HCT116 (cell line): ENCODE data around the gene IFT57. TPM values are rescaled to one million over a fixed set of nuclear protein-coding genes. Genes with fewer than 3 reads are reported as not detected.
A peak's percentile ranks its signal among the peaks of the same experiment; 100 is the strongest.

Source experiments
- ATAC-seq: fragments of 200-7000 bp; cut with Tn5 transposase; 2 replicates; pipeline ENCODE4 v1.9.1; 2020; ENCODE audit warnings: mild to moderate bottlenecking, moderate library complexity
- BruUV-seq: library from RNA; stranded (reverse); fragments of 400-500 nt; replicated peaks from 2 replicates; lab custom pipeline; 2021; lab: Mats Ljungman, UMichigan
- CTCF ChIA-PET: fragments of 300-600 bp; sonication (Branson Sonifier 250); formaldehyde crosslinking; loops from one replicate; lab custom pipeline; 2021; ENCODE audit warnings: antibody characterized with exemption; lab: Charles Lee
- POLR2A ChIA-PET: fragments of 300-600, 350-600 bp; sonication (Branson Sonifier 250); formaldehyde crosslinking; loops from one replicate; lab custom pipeline; 2021; ENCODE audit warnings: antibody characterized with exemption; lab: Charles Lee
- RAD21 ChIA-PET, 2 experiments: fragments of 300-600 bp; sonication (Branson Sonifier 250); formaldehyde crosslinking; loops; one replicate each; lab custom pipeline; 2023; ENCODE audit warnings: low total read pairs in 2 of 2; ENCODE audit not compliant: uncharacterized antibody in 2 of 2, unreplicated experiment in 2 of 2, low non-redundant PET in 1 of 2; lab: Charles Lee
- DNase-seq: peaks from one replicate; pipeline ENCODE4 v3.0.0-alpha.2; 2010; ENCODE audit warnings: low read depth, low spot score
- H2AFZ ChIP-seq: fragments of 200-600 bp; shearing (Covaris generic), sonication (generic); 2 replicates; pipeline ENCODE4 v1.6.1; 2017; ENCODE audit warnings: low read depth, mixed run types, mixed read lengths, antibody characterized with exemption, low read length; ENCODE audit not compliant: poor library complexity, severe bottlenecking
- H3K27ac ChIP-seq: 2 replicates; pipeline ENCODE4 v1.5.1; 2012; ENCODE audit warnings: low read depth, low read length
- H3K27me3 ChIP-seq: fragments of 200-600 bp; sonication (generic); 2 replicates; pipeline ENCODE4 v1.6.1; 2016; ENCODE audit warnings: mixed run types, low read length, mixed read lengths; ENCODE audit not compliant: insufficient read depth
- H3K36me3 ChIP-seq, 2 experiments: fragments of 200-500 bp in 1 of 2; fragments of 200-600 bp in 1 of 2; sonication (Bioruptor generic) in 1 of 2; sonication (generic) in 1 of 2; 2 replicates each; pipeline versions ENCODE4 v1.5.1 to v1.6.1; 2014 to 2016; ENCODE audit warnings: low read length in 2 of 2, inconsistent platforms in 1 of 2, mixed read lengths in 1 of 2, mixed run types in 1 of 2; ENCODE audit not compliant: insufficient read depth in 2 of 2, control insufficient read depth in 1 of 2
- H3K4me1 ChIP-seq, 2 experiments: fragments of 200-600 bp in 1 of 2; sonication (generic) in 1 of 2; 2 replicates each; pipeline versions ENCODE4 v1.5.1 to v1.6.1; 2012 to 2017; ENCODE audit warnings: low read length in 2 of 2, inconsistent platforms in 1 of 2, mild to moderate bottlenecking in 1 of 2, mixed read lengths in 1 of 2, mixed run types in 1 of 2, moderate library complexity in 1 of 2; ENCODE audit not compliant: insufficient read depth in 2 of 2, control insufficient read depth in 1 of 2
- H3K4me2 ChIP-seq: fragments of 200-600 bp; sonication (generic); 2 replicates; pipeline ENCODE4 v1.6.1; 2017; ENCODE audit warnings: mixed run types, low read length, mixed read lengths
- H3K4me3 ChIP-seq, 2 experiments: fragments of 200-600 bp in 1 of 2; sonication (generic) in 1 of 2; replicated peaks in 1 of 2; 2 replicates each; pipeline ENCODE4 v1.5.1; 2011 to 2016; ENCODE audit warnings: low read length in 2 of 2, control low read depth in 1 of 2, low read depth in 1 of 2, mild to moderate bottlenecking in 1 of 2, mixed read lengths in 1 of 2, mixed run types in 1 of 2
- H3K79me2 ChIP-seq: fragments of 200-600 bp; sonication (generic); 2 replicates; pipeline ENCODE4 v1.6.1; 2017; ENCODE audit warnings: mild to moderate bottlenecking, mixed run types, low read length, moderate library complexity, mixed read lengths; ENCODE audit not compliant: insufficient read depth
- H3K9ac ChIP-seq: fragments of 200-600 bp; sonication (generic); 2 replicates; pipeline ENCODE4 v1.6.1; 2016; ENCODE audit warnings: low read length, mixed read lengths
- H3K9me2 ChIP-seq: fragments of 200-600 bp; sonication (generic), shearing (Covaris generic); 2 replicates; pipeline ENCODE4 v1.6.1; 2017; ENCODE audit warnings: mixed run types, mild to moderate bottlenecking, moderate library complexity; ENCODE audit not compliant: insufficient read depth
- H3K9me3 ChIP-seq, 2 experiments: fragments of 200-500 bp in 1 of 2; fragments of 200-600 bp in 1 of 2; sonication (Bioruptor generic) in 1 of 2; sonication (generic) in 1 of 2; 2 replicates each; pipeline ENCODE4 v1.6.1; 2014 to 2017; ENCODE audit warnings: low read length in 2 of 2, mixed read lengths in 2 of 2, inconsistent platforms in 1 of 2, low read depth in 1 of 2, mild to moderate bottlenecking in 1 of 2, mixed run types in 1 of 2, moderate library complexity in 1 of 2; ENCODE audit not compliant: control insufficient read depth in 1 of 2, insufficient read depth in 1 of 2
- H4K20me1 ChIP-seq: fragments of 200-600 bp; sonication (generic), shearing (Covaris generic); 2 replicates; pipeline ENCODE4 v1.6.1; 2017; ENCODE audit warnings: mixed run types, mild to moderate bottlenecking, moderate library complexity; ENCODE audit not compliant: insufficient read depth
- ATF3 ChIP-seq: IDR thresholded peaks from 2 replicates; pipeline ENCODE4 v1.6.1; 2012
- CBX3 ChIP-seq: IDR thresholded peaks from 2 replicates; pipeline ENCODE4 v1.6.1; 2012; ENCODE audit warnings: low read depth
- CEBPB ChIP-seq: IDR thresholded peaks from 2 replicates; pipeline ENCODE4 v1.6.1; 2012; ENCODE audit warnings: low read depth
- CTCF ChIP-seq, 3 experiments: fragments of 200-600 bp in 1 of 3; sonication (generic) in 1 of 3; IDR thresholded peaks in 2 of 3; conservative IDR thresholded peaks in 1 of 3; 2 replicates each; pipeline ENCODE4 v1.5.1; 2012 to 2017; ENCODE audit warnings: low read depth in 2 of 3, low read length in 2 of 3, antibody characterized with exemption in 1 of 3, borderline replicate concordance in 1 of 3, control low read depth in 1 of 3, mild to moderate bottlenecking in 1 of 3, mixed read lengths in 1 of 3, mixed run types in 1 of 3, moderate library complexity in 1 of 3; ENCODE audit not compliant: insufficient read depth in 1 of 3
- EGR1 ChIP-seq: IDR thresholded peaks from 2 replicates; pipeline ENCODE4 v1.6.1; 2012; ENCODE audit warnings: low read depth
- ELF1 ChIP-seq: IDR thresholded peaks from 2 replicates; pipeline ENCODE4 v1.6.1; 2012; ENCODE audit warnings: low read depth, borderline replicate concordance
- FOSL1 ChIP-seq: IDR thresholded peaks from 2 replicates; pipeline ENCODE4 v1.6.1; 2012; ENCODE audit warnings: low read depth
- JUND ChIP-seq: IDR thresholded peaks from 2 replicates; pipeline ENCODE4 v1.6.1; 2012
- MAX ChIP-seq: IDR thresholded peaks from 2 replicates; pipeline ENCODE4 v1.6.1; 2012
- POLR2A ChIP-seq: IDR thresholded peaks from 2 replicates; pipeline ENCODE4 v1.7.0; 2011; ENCODE audit warnings: borderline replicate concordance; ENCODE audit not compliant: insufficient read depth, insufficient read length; ENCODE audit errors: extremely low read depth
- POLR2AphosphoS5 ChIP-seq: IDR thresholded peaks from 2 replicates; pipeline ENCODE4 v1.6.1; 2011; ENCODE audit warnings: mild to moderate bottlenecking, low read depth, low read length, moderate library complexity
- REST ChIP-seq: IDR thresholded peaks from 2 replicates; pipeline ENCODE4 v1.6.1; 2012; ENCODE audit warnings: low read depth
- SIN3A ChIP-seq: IDR thresholded peaks from 2 replicates; pipeline ENCODE4 v1.6.1; 2012; ENCODE audit warnings: low read depth
- SP1 ChIP-seq: IDR thresholded peaks from 2 replicates; pipeline ENCODE4 v1.6.1; 2012; ENCODE audit warnings: low read depth
- SRF ChIP-seq: IDR thresholded peaks from 2 replicates; pipeline ENCODE4 v1.6.1; 2012; ENCODE audit warnings: low read depth
- ZFX ChIP-seq: fragments of 450-650 bp; IDR thresholded peaks from 2 replicates; pipeline ENCODE4 v1.6.1; 2017
- intact Hi-C: fragments of 100-400 bp; cut with micrococcal nuclease; formaldehyde crosslinking; loops from 2 replicates; pipeline ENCODE4 v1.10.0; 2022
- total RNA-seq: library from RNA; stranded (reverse); gene quantifications from one replicate; pipeline ENCODE4 v1.2.1, GENCODE V29; 2021; ENCODE audit not compliant: unreplicated experiment

Gene IFT57
- total RNA-seq, 1 experiment from 2014 or later: 38.4 TPM

- H2AFZ ChIP-seq: no peak overlapping the region
- no peak overlapping the region for H3K4me3 ChIP-seq
- no peak overlapping the region for H3K27ac ChIP-seq
- H3K27me3 ChIP-seq: no peaks in the 10 kb centered on the region
- H3K9ac ChIP-seq: no peak overlapping the region
- no peaks in the 10 kb centered on the region for H3K36me3 ChIP-seq
- TF ChIP-seq EGR1: no peak
- TF ChIP-seq FOSL1: 0 out of 2 replicates have a peak, but pooled peaks have one; percentile 8
- RAD21 ChIA-PET: no interaction called here
- H3K9me3 ChIP-seq: no peaks in the 10 kb centered on the region
- no peaks in the 10 kb centered on the region for H3K79me2 ChIP-seq
- no peaks in the 10 kb centered on the region for H3K9me2 ChIP-seq
- ATAC-seq: no peak; the same call in 1 of the 2 replicates
- H3K4me1 ChIP-seq: peaks cover 0 to 4% of the 10 kb centered on the region in 2 experiments; a peak in 1 of 4 replicates
- H3K4me2 ChIP-seq: no peak overlapping the region
- H4K20me1 ChIP-seq: no peaks in the 10 kb centered on the region
- CTCF ChIA-PET: no interaction called here
- no peak for DNase-seq
- BruUV-seq: no TSS peak
- intact Hi-C loops: no loop called here
- POLR2A ChIA-PET: no interaction called here
These were observed 104.9 kb downstream of the IFT57 start for GRCh38 chr3:108117241-108117775.

- no peak for TF ChIP-seq ZFX
- TF ChIP-seq CBX3: no peak
- no peak for TF ChIP-seq ATF3
- TF ChIP-seq ELF1: no peak
- no peak for TF ChIP-seq EGR1
- TF ChIP-seq MAX: no peak
- no peak for TF ChIP-seq CTCF (IDR thresholded peaks at IDR 0.05 in 2 of 3, conservative IDR thresholded peaks at IDR 0.05 in 1 of 3; ENCODE audit: borderline replicate concordance in 1 of 3, insufficient read depth in 1 of 3, low read depth in 2 of 3, low read length in 2 of 3)
- no peak for TF ChIP-seq POLR2AphosphoS5
- no peak for TF ChIP-seq SRF
- no peak for TF ChIP-seq REST
- TF ChIP-seq FOSL1: no peak
- TF ChIP-seq SIN3A: no peak
- TF ChIP-seq POLR2A: no peak
- no peak for TF ChIP-seq CEBPB
- TF ChIP-seq SP1: no peak
- no peak for TF ChIP-seq JUND
- Histone ChIP-seq H3K4me3 (no peak overlapping the region), H4K20me1 (no peaks in the 10 kb centered on the region), H3K4me2 (no peak overlapping the region), H3K36me3 (no peaks in the 10 kb centered on the region), H3K27ac (no peak overlapping the region), H3K9ac (no peak overlapping the region), H2AFZ (no peak overlapping the region), H3K4me1 (peaks cover 0 to 4% of the 10 kb centered on the region in 2 experiments; a peak in 1 of 4 replicates), H3K9me2 (no peaks in the 10 kb centered on the region), H3K79me2 (no peaks in the 10 kb centered on the region), H3K27me3 (no peaks in the 10 kb centered on the region), H3K9me3 (no peaks in the 10 kb centered on the region)
- no TSS peak for BruUV-seq
- DNase-seq (no peak), ATAC-seq (no peak)
- ChIA-PET CTCF (no interaction called here), POLR2A (no interaction called here), RAD21 (no interaction called here)
- intact Hi-C loops: no loop called here
These were observed 107.7 kb downstream of the IFT57 start for GRCh38 chr3:108114423-108115065.
